HG03558 (cell line): ENCODE measurements around the gene POU2AF1.

Source experiments
- ATAC-seq: cut with Tn5 transposase; IDR thresholded peaks from one replicate; pipeline ENCODE4 v1.9.1; 2021; ENCODE audit warnings: moderate number of reproducible peaks; ENCODE audit not compliant: unreplicated experiment; ENCODE audit errors: extremely low read depth

The POU2AF1 gene

GRCh38 chr11:111351374-111352055 lies 27.6 kb downstream of the POU2AF1 start:
- no peak for ATAC-seq

- no peak for ATAC-seq
Measured at GRCh38 chr11:111350811-111351210, 28.3 kb downstream of the POU2AF1 start.

- ATAC-seq: no peak
Measured at GRCh38 chr11:111349191-111349695, 29.8 kb downstream of the POU2AF1 start.

GRCh38 chr11:111348147-111348546 lies 30.9 kb downstream of the POU2AF1 start:
- no peak for ATAC-seq

GRCh38 chr11:111347723-111348115 lies 31.4 kb downstream of the POU2AF1 start:
- ATAC-seq: no peak

- ATAC-seq: no peak
Measured at GRCh38 chr11:111347002-111347722, 31.9 kb downstream of the POU2AF1 start.

- ATAC-seq: no peak
Measured at GRCh38 chr11:111344032-111344431, 35.0 kb downstream of the POU2AF1 start.

GRCh38 chr11:111342329-111342728 lies 36.7 kb downstream of the POU2AF1 start:
- ATAC-seq: no peak

GRCh38 chr11:111339758-111340388 lies 39.2 kb downstream of the POU2AF1 start:
- no peak for ATAC-seq

- no peak for ATAC-seq
Measured at GRCh38 chr11:111336582-111337256, 42.4 kb downstream of the POU2AF1 start.

GRCh38 chr11:111336062-111336461 lies 43.0 kb downstream of the POU2AF1 start:
- no peak for ATAC-seq

GRCh38 chr11:111335549-111335948 lies 43.5 kb downstream of the POU2AF1 start:
- no peak for ATAC-seq

GRCh38 chr11:111334532-111335502 lies 44.3 kb downstream of the POU2AF1 start:
- no peak for ATAC-seq

GRCh38 chr11:111331711-111332479 lies 47.2 kb downstream of the POU2AF1 start:
- ATAC-seq: no peak

- no peak for ATAC-seq
Measured at GRCh38 chr11:111330234-111330893, 48.7 kb downstream of the POU2AF1 start.

GRCh38 chr11:111329306-111330204 lies 49.5 kb downstream of the POU2AF1 start:
- no peak for ATAC-seq

GRCh38 chr11:111327908-111328624 lies 51.0 kb downstream of the POU2AF1 start:
- no peak for ATAC-seq
